K562 (cell line): ENCODE measurements around the gene TESK2. TPM values are rescaled to one million over a fixed set of nuclear protein-coding genes. Genes with fewer than 3 reads are reported as not detected.

ENCODE experiments used
- ATF1 ChIP-seq, 2 experiments: fragments of 450-650 bp in 1 of 2; IDR thresholded peaks; 2 replicates each; pipeline ENCODE4 v1.6.1; 2016; ENCODE audit warnings: missing compliant biosample characterization in 1 of 2, missing genetic modification characterization in 1 of 2
- CC2D1A ChIP-seq: fragments of 450-650 bp; IDR thresholded peaks from 2 replicates; pipeline ENCODE4 v1.6.1; 2017; ENCODE audit warnings: mild to moderate bottlenecking
- CEBPG ChIP-seq, 3 experiments: fragments of 200-800 bp in 1 of 3; sonication (Bioruptor generic) in 1 of 3; sonication (generic) in 1 of 3; formaldehyde crosslinking in 1 of 3; IDR thresholded peaks in 2 of 3; conservative IDR thresholded peaks in 1 of 3; 2 replicates each; pipeline versions ENCODE4 v1.6.1 to v1.8.0; 2016 to 2022; ENCODE audit warnings: missing compliant biosample characterization in 2 of 3, missing genetic modification characterization in 2 of 3, mild to moderate bottlenecking in 1 of 3, missing genetic modification reagents in 1 of 3
- CXXC5 ChIP-seq: fragments of 250-450 bp; sonication (Bioruptor Pico); IDR thresholded peaks from 2 replicates; pipeline ENCODE4 v1.8.0; 2022; ENCODE audit warnings: inconsistent platforms, mild to moderate bottlenecking, moderate library complexity
- DEAF1 ChIP-seq: fragments of 450-650 bp; formaldehyde crosslinking; IDR thresholded peaks from 2 replicates; pipeline ENCODE4 v1.4.0; 2020; ENCODE audit warnings: mild to moderate bottlenecking, moderate library complexity
- ETV1 ChIP-seq: fragments of 450-650 bp; conservative IDR thresholded peaks from 2 replicates; pipeline ENCODE4 v1.6.1; 2016; ENCODE audit warnings: missing genetic modification characterization, control low read depth, low read depth, missing compliant biosample characterization
- ETV5 ChIP-seq: sonication (generic); formaldehyde crosslinking; IDR thresholded peaks from 2 replicates; pipeline ENCODE4 v1.4.0; 2020; ENCODE audit warnings: low read depth, mild to moderate bottlenecking, missing genetic modification reagents
- FOXP1 ChIP-seq: sonication (generic); formaldehyde crosslinking; IDR thresholded peaks from 2 replicates; pipeline ENCODE4 v1.8.0; 2022; ENCODE audit warnings: mild to moderate bottlenecking, missing genetic modification reagents
- FUS ChIP-seq: fragments of 200-400 bp; formaldehyde crosslinking; optimal IDR thresholded peaks from 2 replicates; pipeline ENCODE3; 2017; ENCODE audit warnings: low read depth, low read length
- KLF1 ChIP-seq: fragments of 450-650 bp; IDR thresholded peaks from 2 replicates; pipeline ENCODE4 v1.6.1; 2016; ENCODE audit warnings: missing genetic modification characterization, missing compliant biosample characterization
- MTA1 ChIP-seq: fragments of 450-650 bp; IDR thresholded peaks from 2 replicates; pipeline ENCODE4 v1.6.1; 2017; ENCODE audit warnings: borderline replicate concordance
- NR2C2 ChIP-seq, 2 experiments: fragments of 200-800 bp in 1 of 2; sonication (Bioruptor generic) in 1 of 2; sonication (generic) in 1 of 2; formaldehyde crosslinking in 1 of 2; IDR thresholded peaks; 2 replicates each; pipeline versions ENCODE4 v1.6.1 to v1.8.0; 2016 to 2022; ENCODE audit warnings: mild to moderate bottlenecking in 1 of 2, missing compliant biosample characterization in 1 of 2, missing genetic modification characterization in 1 of 2, missing genetic modification reagents in 1 of 2
- PHTF2 ChIP-seq: fragments of 250-450 bp; sonication (Bioruptor Pico); IDR thresholded peaks from 2 replicates; pipeline ENCODE4 v1.5.0; 2021; ENCODE audit warnings: mild to moderate bottlenecking
- RBBP5 ChIP-seq: fragments of 200-600 bp; sonication (generic); IDR thresholded peaks from 2 replicates; pipeline ENCODE4 v1.6.1; 2012; ENCODE audit warnings: borderline replicate concordance, mild to moderate bottlenecking, low read length, control low read depth, inconsistent platforms; ENCODE audit not compliant: insufficient read depth, poor library complexity, severe bottlenecking
- SMARCE1 ChIP-seq: fragments of 450-650 bp; IDR thresholded peaks from 2 replicates; pipeline ENCODE4 v1.7.1; 2016; ENCODE audit warnings: mild to moderate bottlenecking
- SMC3 ChIP-seq: conservative IDR thresholded peaks from 2 replicates; pipeline ENCODE4 v1.6.1; 2011; ENCODE audit warnings: low read depth, low read length, improper control_type of control experiment; ENCODE audit not compliant: insufficient read depth
- TSHZ1 ChIP-seq: fragments of 250-450 bp; sonication (Bioruptor Pico); IDR thresholded peaks from 2 replicates; pipeline ENCODE4 v1.4.0; 2020; ENCODE audit warnings: mild to moderate bottlenecking, moderate library complexity
- ZBED1 ChIP-seq: IDR thresholded peaks from 2 replicates; pipeline ENCODE4 v1.6.1; 2014
- ZFX ChIP-seq: sonication (generic); formaldehyde crosslinking; IDR thresholded peaks from 2 replicates; pipeline ENCODE4 v1.8.0; 2022; ENCODE audit warnings: mild to moderate bottlenecking, missing genetic modification reagents, moderate library complexity
- ZNF143 ChIP-seq: sonication (generic); formaldehyde crosslinking; IDR thresholded peaks from 2 replicates; pipeline ENCODE4 v1.9.0; 2022; ENCODE audit warnings: mild to moderate bottlenecking, missing genetic modification reagents
- ZNF274 ChIP-seq: IDR thresholded peaks from 2 replicates; pipeline ENCODE4 v1.6.1; 2011; ENCODE audit warnings: low read depth, mild to moderate bottlenecking, low read length, moderate library complexity, borderline replicate concordance
- ZNF384 ChIP-seq: IDR thresholded peaks from 2 replicates; pipeline ENCODE4 v1.6.1; 2012; ENCODE audit warnings: low read depth, low read length, improper control_type of control experiment
- polyA plus RNA-seq, 8 experiments: library from polyadenylated mRNA; depleted of rRNA in 4 of 8; stranded (reverse) in 5 of 8; unstranded in 3 of 8; fragments of >200 nt; fragmentation: Nextera tagmentation in 2 of 8; fragmentation: Illumina TruSeq in 1 of 8; extraction: Ambion mirVana in 2 of 8; extraction: Trizol in 1 of 8; gene quantifications; 2 replicates each; pipeline versions ENCODE4 v1.2.1 to v1.2.3, GENCODE V29; 2011 to 2014; ENCODE audit warnings: inconsistent platforms in 1 of 8, missing spikeins in 1 of 8
- total RNA-seq, 7 experiments: library from RNA; depleted of rRNA in 6 of 7; stranded (reverse); fragments of >200 nt in 6 of 7; fragmentation: Illumina TruSeq in 2 of 7; extraction: Trizol in 2 of 7; gene quantifications; 2 replicates each; pipeline versions ENCODE4 v1.2.1 to v1.2.3, GENCODE V29; 2011 to 2021; ENCODE audit warnings: low replicate concordance in 1 of 7

The TESK2 gene
- total and polyA plus RNA-seq, 9 of the 15 experiments (the other 6 are each of a cell fraction or from before 2014, with no cell fraction given) = 1.6 to 5.3 (median 3.7) TPM

DNA sequence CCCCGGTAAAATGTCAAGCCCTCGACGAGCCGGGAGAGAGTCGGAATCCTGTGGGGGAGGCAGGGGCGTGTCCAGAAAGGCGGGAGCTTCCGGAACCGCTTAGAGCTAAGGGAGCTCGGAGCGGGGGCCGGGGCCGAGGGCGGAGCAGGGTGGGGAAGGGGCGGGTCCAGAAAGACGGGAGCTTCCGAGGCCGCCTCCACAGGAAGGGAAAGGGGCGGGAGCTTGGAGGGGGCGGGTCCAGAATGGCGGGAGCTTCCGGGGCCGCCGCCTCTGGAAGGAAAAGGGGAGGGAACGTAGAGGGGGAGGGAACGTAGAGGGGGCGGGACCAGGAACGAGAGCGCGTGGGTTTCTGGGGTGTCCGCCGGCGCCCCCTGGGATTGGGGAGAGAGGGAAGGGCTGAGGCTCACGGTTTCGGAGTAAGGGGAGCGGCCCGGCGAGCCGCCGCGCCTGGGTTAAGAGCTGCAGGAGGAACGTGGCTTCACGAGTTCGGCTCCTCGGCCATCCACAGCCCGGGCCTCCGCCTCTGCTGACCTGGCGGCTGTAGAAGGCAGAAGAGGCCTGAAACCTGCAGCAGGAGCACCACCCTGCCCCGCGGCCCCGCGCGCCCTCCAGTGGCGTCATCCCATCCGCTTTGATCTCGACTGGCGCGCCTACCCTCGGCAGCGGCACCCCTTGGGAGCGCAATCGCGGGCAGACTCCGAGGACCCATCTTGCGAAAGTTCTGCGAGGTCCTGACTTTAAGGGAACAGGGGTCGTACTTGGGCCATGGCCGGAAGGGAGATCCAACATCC lies 187.2 kb downstream of the TESK2 start (continued):
- peak; percentile 63 for TF ChIP-seq ZNF143 (CRISPR knock-in tag)
- TF ChIP-seq KLF1 (tag) = peak; percentile 11
- TF ChIP-seq SMARCE1 = peak; percentile 35; the same call in 1 of the 2 replicates
- peak; percentile 87 for TF ChIP-seq ETV5 (CRISPR knock-in tag)
- TF ChIP-seq PHTF2 = no peak
- TF ChIP-seq ZBED1 = peak; percentile 57; the same call in 1 of the 2 replicates
- TF ChIP-seq CEBPG (CRISPR knock-in tag; IDR thresholded peaks at IDR 0.05) = peak; percentile 81
- peak; percentile 19 to 79; a peak in 2 of 4 replicates for TF ChIP-seq CEBPG (tag; conservative IDR thresholded peaks at IDR 0.05 in 1 of 2, IDR thresholded peaks at IDR 0.05 in 1 of 2)
- TF ChIP-seq SMC3 = peak; percentile 96
- peak; percentile 83 for TF ChIP-seq CXXC5 (CRISPR knock-in tag)
- TF ChIP-seq ETV1 = peak; percentile 84
- TF ChIP-seq NR2C2 (CRISPR knock-in tag; IDR thresholded peaks at IDR 0.05) = 0 out of 2 replicates have a peak, but pooled peaks have one; percentile 63
- peak; percentile 35; the same call in 1 of the 2 replicates for TF ChIP-seq NR2C2 (tag; IDR thresholded peaks at IDR 0.05)
- 0 out of 2 replicates have a peak, but pooled peaks have one; percentile 25 for TF ChIP-seq ATF1 (CRISPR knock-in tag; IDR thresholded peaks at IDR 0.05)
- peak; percentile 89 for TF ChIP-seq ATF1 (tag; IDR thresholded peaks at IDR 0.05)
- peak; percentile 70 for TF ChIP-seq MTA1
- peak; percentile 83 for TF ChIP-seq RBBP5
- 0 out of 2 replicates have a peak, but pooled peaks have one; percentile 34 for TF ChIP-seq ZNF384
- TF ChIP-seq ZNF274 = no peak
- peak; percentile 90 for TF ChIP-seq FOXP1 (CRISPR knock-in tag)
- peak; percentile 88 for TF ChIP-seq CC2D1A
- TF ChIP-seq FUS = peak; percentile 32
- peak; percentile 96 for TF ChIP-seq ZFX (CRISPR knock-in tag)
- TF ChIP-seq TSHZ1 (CRISPR knock-in tag) = no peak
- peak; percentile 91 for TF ChIP-seq DEAF1 (CRISPR knock-in tag)
